Dermis lymphatic vessel endothelial cell (primary cell): Measurements from ENCODE around the gene SLC35C1. TPM values are rescaled to one million over a fixed set of nuclear protein-coding genes. Genes with fewer than 3 reads are reported as not detected.

ENCODE experiments used
- total RNA-seq: library from RNA; depleted of rRNA; stranded (reverse); fragments of >200 nt; gene quantifications from 2 replicates; pipeline ENCODE4 v1.2.1, GENCODE V29; 2014

SLC35C1 gene
- 3.9 and 4.4 TPM in 2 replicates for total RNA-seq

GRCh38 chr11:45804761-45805304 is at the start of gene SLC35C1:
Gene SLC35C1, plus strand, starts transcription at chr11:45805149. Its CDS starts 653 bp downstream, at chr11:45805802.

DNA sequence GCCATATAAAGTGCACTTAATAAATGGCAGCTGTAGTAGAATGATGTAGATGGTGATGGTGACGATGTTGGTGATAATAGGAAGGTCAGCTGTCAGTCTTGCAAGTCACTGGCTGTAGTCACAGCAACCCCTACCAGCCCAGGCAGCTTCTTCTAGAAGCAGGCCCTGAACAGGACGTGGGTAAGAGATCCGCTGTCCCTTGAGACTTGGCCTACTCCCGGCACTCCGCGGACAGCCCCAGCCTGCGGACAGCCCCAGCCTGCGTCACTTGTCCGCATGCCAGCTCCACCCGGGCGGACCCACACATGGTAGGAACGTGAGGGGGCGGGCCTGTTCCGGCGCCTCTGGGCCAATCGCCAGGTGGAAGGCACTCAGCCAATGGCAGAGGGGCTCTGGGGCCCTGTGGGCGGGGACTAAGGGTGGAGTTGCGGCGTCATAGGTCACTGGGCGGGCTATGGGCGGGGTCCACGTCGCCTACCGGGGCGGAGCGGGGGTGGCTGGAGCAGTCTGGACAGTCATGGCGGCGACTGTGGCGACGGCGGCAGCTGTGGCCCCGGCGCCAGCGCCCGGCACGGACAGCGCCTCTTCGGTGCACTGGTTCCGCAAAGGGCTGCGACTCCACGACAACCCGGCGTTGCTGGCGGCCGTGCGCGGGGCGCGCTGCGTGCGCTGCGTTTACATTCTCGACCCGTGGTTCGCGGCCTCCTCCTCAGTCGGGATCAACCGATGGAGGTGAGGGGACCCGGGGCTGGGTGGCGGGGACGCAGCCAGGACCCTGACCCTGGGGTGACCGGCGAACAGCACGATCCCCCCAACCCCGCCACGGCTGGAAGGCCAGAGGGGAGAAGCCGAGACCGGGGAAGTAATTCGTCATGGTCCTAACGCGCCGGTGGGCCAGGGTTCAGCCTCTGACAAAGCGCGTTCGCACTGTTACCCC is 42.3 kb downstream of the SLC35C1 start, which contains the start of gene CRY2:
Gene CRY2, plus strand, starts transcription at position 502 of the 937 bp plus-strand sequence. Its CDS starts 16 bp downstream, at position 518.

Other genes starting within 250 kb of the SLC35C1 start
- gene CHST1, start 139.5 kb upstream of the SLC35C1 start, total RNA-seq, result 0.65 and 1.1 TPM in 2 replicates
- gene CRY2, start 42.3 kb downstream of the SLC35C1 start, total RNA-seq, result 6.9 and 8.9 TPM in 2 replicates
- gene MAPK8IP1, start 80.5 kb downstream of the SLC35C1 start, total RNA-seq, result 1.5 and 2.0 TPM in 2 replicates
- gene FREY1, start 102.1 kb downstream of the SLC35C1 start, total RNA-seq, result 0.77 and 0.87 TPM in 2 replicates
- 30.3 and 35.9 TPM in 2 replicates for gene PEX16, start 112.7 kb downstream of the SLC35C1 start, total RNA-seq
- gene LARGE2, start 117.5 kb downstream of the SLC35C1 start, total RNA-seq, result not detected in 2 replicates